GM12878 (cell line): ENCODE measurements around the gene C5orf34. TPM values are rescaled to one million over a fixed set of nuclear protein-coding genes. Genes with fewer than 3 reads are reported as not detected.

Source experiments
- BRCA1 ChIP-seq: IDR thresholded peaks from 2 replicates; pipeline ENCODE4 v1.6.1; 2011; ENCODE audit warnings: low read depth, low read length, improper control_type of control experiment
- CHD2 ChIP-seq: IDR thresholded peaks from 2 replicates; pipeline ENCODE4 v1.6.1; 2011; ENCODE audit warnings: low read depth, low read length, improper control_type of control experiment, borderline replicate concordance
- FOXM1 ChIP-seq: IDR thresholded peaks from 2 replicates; pipeline ENCODE4 v1.6.1; 2012; ENCODE audit warnings: low read depth, mild to moderate bottlenecking, inconsistent platforms, low read length, moderate library complexity
- KAT2A ChIP-seq: conservative IDR thresholded peaks from 2 replicates; pipeline ENCODE4 v1.6.1; 2011; ENCODE audit warnings: low read depth, low read length; ENCODE audit not compliant: control insufficient read depth
- NFYA ChIP-seq: IDR thresholded peaks from 2 replicates; pipeline ENCODE4 v1.6.1; 2011; ENCODE audit warnings: low read depth, mild to moderate bottlenecking, low read length, improper control_type of control experiment, borderline replicate concordance
- POLR2AphosphoS5 ChIP-seq: IDR thresholded peaks from 2 replicates; pipeline ENCODE4 v1.6.1; 2011; ENCODE audit warnings: mild to moderate bottlenecking, low read length, inconsistent platforms
- TCF3 ChIP-seq: IDR thresholded peaks from 2 replicates; pipeline ENCODE4 v1.6.1; 2012; ENCODE audit warnings: low read depth, mild to moderate bottlenecking, low read length, borderline replicate concordance; ENCODE audit not compliant: insufficient read depth
- ZSCAN29 ChIP-seq: fragments of 450-650 bp; IDR thresholded peaks from 2 replicates; pipeline ENCODE4 v1.6.1; 2017; ENCODE audit warnings: mild to moderate bottlenecking, moderate library complexity
- polyA plus RNA-seq, 11 experiments: library from polyadenylated mRNA; depleted of rRNA in 4 of 11; unstranded in 6 of 11; stranded (reverse) in 5 of 11; fragments of >200 nt; fragmentation: Nextera tagmentation in 4 of 11; fragmentation: Illumina TruSeq in 1 of 11; extraction: Ambion mirVana in 4 of 11; extraction: Trizol in 1 of 11; gene quantifications; 1 replicate in 1 of 11; 2 replicates in 10 of 11; pipeline versions ENCODE4 v1.2.1 to v1.2.3, GENCODE V29; 2011 to 2016; ENCODE audit warnings: inconsistent platforms in 2 of 11, missing spikeins in 2 of 11, low read depth in 1 of 11
- total RNA-seq, 4 experiments: library from RNA; depleted of rRNA in 3 of 4; stranded (reverse); fragments of >200 nt in 3 of 4; fragmentation: Illumina TruSeq in 1 of 4; extraction: Trizol in 1 of 4; gene quantifications; 2 replicates each; pipeline versions ENCODE4 v1.2.1 to v1.2.3, GENCODE V29; 2013 to 2021
- TF ChIP-seq, protein P1 (sequence below): IDR thresholded peaks from 2 replicates; pipeline ENCODE4 v1.6.1; 2011; ENCODE audit warnings: low read depth, mild to moderate bottlenecking, low read length, moderate library complexity, borderline replicate concordance; ENCODE audit errors: extremely low read depth
- TF ChIP-seq, protein P2 (sequence below): IDR thresholded peaks from 2 replicates; pipeline ENCODE4 v1.6.1; 2012; ENCODE audit warnings: low read length, inconsistent platforms
- TF ChIP-seq, protein P3 (sequence below): IDR thresholded peaks from 2 replicates; pipeline ENCODE4 v1.6.1; 2012; ENCODE audit warnings: improper control_type of control experiment, low read depth, low read length; ENCODE audit not compliant: insufficient replicate concordance
- TF ChIP-seq, protein P4 (sequence below): fragments of 450-650 bp; formaldehyde crosslinking; IDR thresholded peaks from 2 replicates; pipeline ENCODE4 v1.4.0; 2022; ENCODE audit warnings: mild to moderate bottlenecking, moderate library complexity
- TF ChIP-seq, protein P5 (sequence below): IDR thresholded peaks from 2 replicates; pipeline ENCODE4 v1.6.1; 2011; ENCODE audit warnings: mild to moderate bottlenecking, low read depth, low read length, moderate library complexity; ENCODE audit not compliant: insufficient replicate concordance
- TF ChIP-seq, protein P6 (sequence below): fragments of 450-650 bp; IDR thresholded peaks from 2 replicates; pipeline ENCODE4 v1.6.1; 2017; ENCODE audit warnings: mild to moderate bottlenecking

C5orf34 gene
- total and polyA plus RNA-seq, 10 of the 15 experiments (the other 5 are each of a cell fraction or from before 2014, with no cell fraction given): 6.1 to 15.1 (median 10.0) TPM

DNA sequence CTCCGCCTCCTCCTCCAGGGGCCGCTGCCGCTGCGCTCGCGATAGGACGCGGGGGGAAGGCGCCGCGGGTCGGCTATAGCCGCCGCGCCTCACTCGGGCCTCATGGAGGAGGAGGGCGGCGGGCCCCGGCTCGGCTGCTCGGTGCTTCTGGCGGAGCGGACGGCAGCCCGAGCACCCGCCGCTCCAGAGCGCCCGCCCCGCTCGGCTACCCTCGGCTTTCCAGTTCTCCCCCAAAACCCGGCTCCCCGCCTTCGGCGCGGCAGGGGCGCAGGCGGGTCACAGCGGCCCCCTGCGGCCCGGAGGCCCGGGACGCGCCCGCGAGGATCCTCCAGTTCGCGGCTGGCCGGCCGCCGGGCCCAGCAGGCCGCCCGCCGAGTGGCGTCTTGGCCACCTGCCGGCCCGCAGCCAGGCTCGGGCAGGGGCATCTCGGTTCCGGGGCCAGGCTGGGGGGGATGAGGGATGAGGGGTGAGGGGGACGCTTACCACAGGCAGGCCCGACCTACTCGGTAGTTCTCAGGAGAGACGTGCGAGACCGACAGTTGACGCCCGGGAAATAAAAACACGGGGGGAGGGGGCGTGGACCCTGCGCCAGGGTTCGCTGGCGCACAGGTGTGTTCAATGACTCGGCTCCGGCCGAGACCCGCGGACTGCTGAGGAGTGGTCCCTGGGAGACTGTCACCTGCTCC lies 42.1 kb upstream of the C5orf34 start, which contains the start of gene PAIP1 (continued):
- TF ChIP-seq, protein P1, sequence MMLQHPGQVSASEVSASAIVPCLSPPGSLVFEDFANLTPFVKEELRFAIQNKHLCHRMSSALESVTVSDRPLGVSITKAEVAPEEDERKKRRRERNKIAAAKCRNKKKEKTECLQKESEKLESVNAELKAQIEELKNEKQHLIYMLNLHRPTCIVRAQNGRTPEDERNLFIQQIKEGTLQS: no peak
- TF ChIP-seq POLR2AphosphoS5 (peak; percentile 71; the same call in 1 of the 2 replicates), CHD2 (peak; percentile 91), ZSCAN29 (peak; percentile 59; the same call in 1 of the 2 replicates), KAT2A (no peak), TCF3 (no peak), BRCA1 (peak; percentile 46; the same call in 1 of the 2 replicates), FOXM1 (no peak), NFYA (no peak)
- TF ChIP-seq, protein P2, sequence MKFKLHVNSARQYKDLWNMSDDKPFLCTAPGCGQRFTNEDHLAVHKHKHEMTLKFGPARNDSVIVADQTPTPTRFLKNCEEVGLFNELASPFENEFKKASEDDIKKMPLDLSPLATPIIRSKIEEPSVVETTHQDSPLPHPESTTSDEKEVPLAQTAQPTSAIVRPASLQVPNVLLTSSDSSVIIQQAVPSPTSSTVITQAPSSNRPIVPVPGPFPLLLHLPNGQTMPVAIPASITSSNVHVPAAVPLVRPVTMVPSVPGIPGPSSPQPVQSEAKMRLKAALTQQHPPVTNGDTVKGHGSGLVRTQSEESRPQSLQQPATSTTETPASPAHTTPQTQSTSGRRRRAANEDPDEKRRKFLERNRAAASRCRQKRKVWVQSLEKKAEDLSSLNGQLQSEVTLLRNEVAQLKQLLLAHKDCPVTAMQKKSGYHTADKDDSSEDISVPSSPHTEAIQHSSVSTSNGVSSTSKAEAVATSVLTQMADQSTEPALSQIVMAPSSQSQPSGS: no peak
- TF ChIP-seq, protein P3, sequence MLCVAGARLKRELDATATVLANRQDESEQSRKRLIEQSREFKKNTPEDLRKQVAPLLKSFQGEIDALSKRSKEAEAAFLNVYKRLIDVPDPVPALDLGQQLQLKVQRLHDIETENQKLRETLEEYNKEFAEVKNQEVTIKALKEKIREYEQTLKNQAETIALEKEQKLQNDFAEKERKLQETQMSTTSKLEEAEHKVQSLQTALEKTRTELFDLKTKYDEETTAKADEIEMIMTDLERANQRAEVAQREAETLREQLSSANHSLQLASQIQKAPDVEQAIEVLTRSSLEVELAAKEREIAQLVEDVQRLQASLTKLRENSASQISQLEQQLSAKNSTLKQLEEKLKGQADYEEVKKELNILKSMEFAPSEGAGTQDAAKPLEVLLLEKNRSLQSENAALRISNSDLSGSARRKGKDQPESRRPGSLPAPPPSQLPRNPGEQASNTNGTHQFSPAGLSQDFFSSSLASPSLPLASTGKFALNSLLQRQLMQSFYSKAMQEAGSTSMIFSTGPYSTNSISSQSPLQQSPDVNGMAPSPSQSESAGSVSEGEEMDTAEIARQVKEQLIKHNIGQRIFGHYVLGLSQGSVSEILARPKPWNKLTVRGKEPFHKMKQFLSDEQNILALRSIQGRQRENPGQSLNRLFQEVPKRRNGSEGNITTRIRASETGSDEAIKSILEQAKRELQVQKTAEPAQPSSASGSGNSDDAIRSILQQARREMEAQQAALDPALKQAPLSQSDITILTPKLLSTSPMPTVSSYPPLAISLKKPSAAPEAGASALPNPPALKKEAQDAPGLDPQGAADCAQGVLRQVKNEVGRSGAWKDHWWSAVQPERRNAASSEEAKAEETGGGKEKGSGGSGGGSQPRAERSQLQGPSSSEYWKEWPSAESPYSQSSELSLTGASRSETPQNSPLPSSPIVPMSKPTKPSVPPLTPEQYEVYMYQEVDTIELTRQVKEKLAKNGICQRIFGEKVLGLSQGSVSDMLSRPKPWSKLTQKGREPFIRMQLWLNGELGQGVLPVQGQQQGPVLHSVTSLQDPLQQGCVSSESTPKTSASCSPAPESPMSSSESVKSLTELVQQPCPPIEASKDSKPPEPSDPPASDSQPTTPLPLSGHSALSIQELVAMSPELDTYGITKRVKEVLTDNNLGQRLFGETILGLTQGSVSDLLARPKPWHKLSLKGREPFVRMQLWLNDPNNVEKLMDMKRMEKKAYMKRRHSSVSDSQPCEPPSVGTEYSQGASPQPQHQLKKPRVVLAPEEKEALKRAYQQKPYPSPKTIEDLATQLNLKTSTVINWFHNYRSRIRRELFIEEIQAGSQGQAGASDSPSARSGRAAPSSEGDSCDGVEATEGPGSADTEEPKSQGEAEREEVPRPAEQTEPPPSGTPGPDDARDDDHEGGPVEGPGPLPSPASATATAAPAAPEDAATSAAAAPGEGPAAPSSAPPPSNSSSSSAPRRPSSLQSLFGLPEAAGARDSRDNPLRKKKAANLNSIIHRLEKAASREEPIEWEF: no peak
- TF ChIP-seq, protein P4, sequence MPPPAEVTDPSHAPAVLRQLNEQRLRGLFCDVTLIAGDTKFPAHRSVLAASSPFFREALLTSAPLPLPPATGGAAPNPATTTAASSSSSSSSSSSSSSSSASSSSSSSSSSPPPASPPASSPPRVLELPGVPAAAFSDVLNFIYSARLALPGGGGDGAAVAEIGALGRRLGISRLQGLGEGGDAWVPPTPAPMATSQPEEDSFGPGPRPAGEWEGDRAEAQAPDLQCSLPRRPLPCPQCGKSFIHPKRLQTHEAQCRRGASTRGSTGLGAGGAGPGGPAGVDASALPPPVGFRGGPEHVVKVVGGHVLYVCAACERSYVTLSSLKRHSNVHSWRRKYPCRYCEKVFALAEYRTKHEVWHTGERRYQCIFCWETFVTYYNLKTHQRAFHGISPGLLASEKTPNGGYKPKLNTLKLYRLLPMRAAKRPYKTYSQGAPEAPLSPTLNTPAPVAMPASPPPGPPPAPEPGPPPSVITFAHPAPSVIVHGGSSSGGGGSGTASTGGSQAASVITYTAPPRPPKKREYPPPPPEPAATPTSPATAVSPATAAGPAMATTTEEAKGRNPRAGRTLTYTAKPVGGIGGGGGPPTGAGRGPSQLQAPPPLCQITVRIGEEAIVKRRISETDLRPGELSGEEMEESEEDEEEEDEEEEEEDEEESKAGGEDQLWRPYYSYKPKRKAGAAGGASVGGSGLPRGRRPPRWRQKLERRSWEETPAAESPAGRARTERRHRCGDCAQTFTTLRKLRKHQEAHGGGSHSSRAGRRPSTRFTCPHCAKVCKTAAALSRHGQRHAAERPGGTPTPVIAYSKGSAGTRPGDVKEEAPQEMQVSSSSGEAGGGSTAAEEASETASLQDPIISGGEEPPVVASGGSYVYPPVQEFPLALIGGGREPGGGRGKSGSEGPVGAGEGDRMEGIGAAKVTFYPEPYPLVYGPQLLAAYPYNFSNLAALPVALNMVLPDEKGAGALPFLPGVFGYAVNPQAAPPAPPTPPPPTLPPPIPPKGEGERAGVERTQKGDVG (CRISPR knock-in tag): no peak
- TF ChIP-seq, protein P5, sequence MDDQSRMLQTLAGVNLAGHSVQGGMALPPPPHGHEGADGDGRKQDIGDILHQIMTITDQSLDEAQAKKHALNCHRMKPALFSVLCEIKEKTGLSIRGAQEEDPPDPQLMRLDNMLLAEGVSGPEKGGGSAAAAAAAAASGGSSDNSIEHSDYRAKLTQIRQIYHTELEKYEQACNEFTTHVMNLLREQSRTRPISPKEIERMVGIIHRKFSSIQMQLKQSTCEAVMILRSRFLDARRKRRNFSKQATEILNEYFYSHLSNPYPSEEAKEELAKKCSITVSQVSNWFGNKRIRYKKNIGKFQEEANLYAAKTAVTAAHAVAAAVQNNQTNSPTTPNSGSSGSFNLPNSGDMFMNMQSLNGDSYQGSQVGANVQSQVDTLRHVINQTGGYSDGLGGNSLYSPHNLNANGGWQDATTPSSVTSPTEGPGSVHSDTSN: no peak
- TF ChIP-seq, protein P6, sequence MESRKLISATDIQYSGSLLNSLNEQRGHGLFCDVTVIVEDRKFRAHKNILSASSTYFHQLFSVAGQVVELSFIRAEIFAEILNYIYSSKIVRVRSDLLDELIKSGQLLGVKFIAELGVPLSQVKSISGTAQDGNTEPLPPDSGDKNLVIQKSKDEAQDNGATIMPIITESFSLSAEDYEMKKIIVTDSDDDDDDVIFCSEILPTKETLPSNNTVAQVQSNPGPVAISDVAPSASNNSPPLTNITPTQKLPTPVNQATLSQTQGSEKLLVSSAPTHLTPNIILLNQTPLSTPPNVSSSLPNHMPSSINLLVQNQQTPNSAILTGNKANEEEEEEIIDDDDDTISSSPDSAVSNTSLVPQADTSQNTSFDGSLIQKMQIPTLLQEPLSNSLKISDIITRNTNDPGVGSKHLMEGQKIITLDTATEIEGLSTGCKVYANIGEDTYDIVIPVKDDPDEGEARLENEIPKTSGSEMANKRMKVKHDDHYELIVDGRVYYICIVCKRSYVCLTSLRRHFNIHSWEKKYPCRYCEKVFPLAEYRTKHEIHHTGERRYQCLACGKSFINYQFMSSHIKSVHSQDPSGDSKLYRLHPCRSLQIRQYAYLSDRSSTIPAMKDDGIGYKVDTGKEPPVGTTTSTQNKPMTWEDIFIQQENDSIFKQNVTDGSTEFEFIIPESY: no peak
